Measurements from ENCODE around the gene PSTPIP1. TPM values are rescaled to one million over a fixed set of nuclear protein-coding genes. Genes with fewer than 3 reads are reported as not detected.

Gene PSTPIP1
- total RNA-seq, 4 donors from 2014 or later: 0.57 to 9.9 (median 5.3) TPM

DNA sequence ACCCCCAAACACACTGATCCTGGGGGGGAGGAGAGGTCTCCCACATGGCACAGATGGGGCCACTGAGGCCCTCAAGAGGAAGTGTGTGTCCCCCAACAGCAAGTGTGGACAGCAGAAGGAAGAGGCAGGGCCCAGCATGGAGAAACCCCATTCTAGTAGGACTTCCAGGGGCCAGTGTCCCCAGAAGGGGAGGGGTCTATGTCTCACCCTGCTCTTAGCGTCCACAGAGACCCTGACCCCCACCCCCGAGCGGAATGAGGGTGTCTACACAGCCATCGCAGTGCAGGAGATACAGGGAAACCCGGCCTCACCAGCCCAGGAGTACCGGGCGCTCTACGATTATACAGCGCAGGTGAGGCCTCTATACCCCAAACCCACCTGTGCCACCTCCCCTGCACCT is 40.7 kb downstream of the PSTPIP1 start:
- no peak for DNase-seq
- Histone ChIP-seq H3K36me3 (peaks cover 0 to 21% (median 0%) of the 10 kb centered on the region in 3 donors), H3K4me1 (peaks cover 0 to 19% (median 0%) of the 10 kb centered on the region in 3 donors), H3K27me3 (peaks cover 0 to 5% (median 0%) of the 10 kb centered on the region in 4 donors), H3K9me3 (no peaks in the 10 kb centered on the region), H3K4me3 (no peak overlapping the region), H3K27ac (no peak overlapping the region)
- 92 to 100% methylated on average over 4 to 5 of the region's 9 CpGs for whole genome bisulfite sequencing, 2 donors
- TF ChIP-seq, protein P1, sequence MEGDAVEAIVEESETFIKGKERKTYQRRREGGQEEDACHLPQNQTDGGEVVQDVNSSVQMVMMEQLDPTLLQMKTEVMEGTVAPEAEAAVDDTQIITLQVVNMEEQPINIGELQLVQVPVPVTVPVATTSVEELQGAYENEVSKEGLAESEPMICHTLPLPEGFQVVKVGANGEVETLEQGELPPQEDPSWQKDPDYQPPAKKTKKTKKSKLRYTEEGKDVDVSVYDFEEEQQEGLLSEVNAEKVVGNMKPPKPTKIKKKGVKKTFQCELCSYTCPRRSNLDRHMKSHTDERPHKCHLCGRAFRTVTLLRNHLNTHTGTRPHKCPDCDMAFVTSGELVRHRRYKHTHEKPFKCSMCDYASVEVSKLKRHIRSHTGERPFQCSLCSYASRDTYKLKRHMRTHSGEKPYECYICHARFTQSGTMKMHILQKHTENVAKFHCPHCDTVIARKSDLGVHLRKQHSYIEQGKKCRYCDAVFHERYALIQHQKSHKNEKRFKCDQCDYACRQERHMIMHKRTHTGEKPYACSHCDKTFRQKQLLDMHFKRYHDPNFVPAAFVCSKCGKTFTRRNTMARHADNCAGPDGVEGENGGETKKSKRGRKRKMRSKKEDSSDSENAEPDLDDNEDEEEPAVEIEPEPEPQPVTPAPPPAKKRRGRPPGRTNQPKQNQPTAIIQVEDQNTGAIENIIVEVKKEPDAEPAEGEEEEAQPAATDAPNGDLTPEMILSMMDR (IDR thresholded peaks at IDR 0.05): no peak
- TF ChIP-seq POLR2A (IDR thresholded peaks at IDR 0.05): no peak
- intact Hi-C loops (cut with DNase I): no loop called here

DNA sequence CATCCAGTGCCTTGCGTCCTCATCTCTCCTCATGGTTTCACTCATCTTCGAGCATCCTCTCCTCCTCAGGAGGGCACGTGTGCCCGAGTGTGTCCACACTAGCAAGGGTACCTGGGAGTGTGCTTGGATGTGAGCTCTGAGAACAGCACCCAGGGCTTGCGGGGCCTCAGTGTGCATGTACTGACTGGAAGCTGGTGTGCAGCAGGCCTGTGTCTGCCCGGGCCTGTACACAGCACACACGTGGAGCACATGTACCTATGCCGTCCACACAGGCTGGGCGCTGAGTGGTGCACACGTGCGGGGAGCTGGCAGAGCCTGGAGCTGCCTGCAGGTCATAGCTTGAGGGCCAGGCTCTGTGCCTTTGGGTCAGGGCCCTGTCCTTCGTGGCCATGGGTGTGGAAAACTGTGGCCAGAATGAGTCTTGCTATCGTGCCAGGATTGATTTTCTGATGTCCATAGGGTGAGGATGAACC is 41.1 kb downstream of the PSTPIP1 start:
- 60 to 78% methylated on average over 3 to 7 of the region's 13 CpGs for WGBS, 2 donors
- Histone ChIP-seq H3K36me3 (peaks cover 0 to 21% (median 0%) of the 10 kb centered on the region in 3 donors), H3K9me3 (no peaks in the 10 kb centered on the region), H3K4me1 (peaks cover 0 to 19% (median 0%) of the 10 kb centered on the region in 3 donors), H3K27ac (no peak overlapping the region), H3K4me3 (no peak overlapping the region), H3K27me3 (peaks cover 0 to under 1% (median 0%) of the 10 kb centered on the region in 4 donors)
- intact Hi-C loops (cut with DNase I): no loop called here
- TF ChIP-seq POLR2A (IDR thresholded peaks at IDR 0.05): no peak
- TF ChIP-seq, protein P1 (IDR thresholded peaks at IDR 0.05): no peak
- no peak for DNase-seq

DNA sequence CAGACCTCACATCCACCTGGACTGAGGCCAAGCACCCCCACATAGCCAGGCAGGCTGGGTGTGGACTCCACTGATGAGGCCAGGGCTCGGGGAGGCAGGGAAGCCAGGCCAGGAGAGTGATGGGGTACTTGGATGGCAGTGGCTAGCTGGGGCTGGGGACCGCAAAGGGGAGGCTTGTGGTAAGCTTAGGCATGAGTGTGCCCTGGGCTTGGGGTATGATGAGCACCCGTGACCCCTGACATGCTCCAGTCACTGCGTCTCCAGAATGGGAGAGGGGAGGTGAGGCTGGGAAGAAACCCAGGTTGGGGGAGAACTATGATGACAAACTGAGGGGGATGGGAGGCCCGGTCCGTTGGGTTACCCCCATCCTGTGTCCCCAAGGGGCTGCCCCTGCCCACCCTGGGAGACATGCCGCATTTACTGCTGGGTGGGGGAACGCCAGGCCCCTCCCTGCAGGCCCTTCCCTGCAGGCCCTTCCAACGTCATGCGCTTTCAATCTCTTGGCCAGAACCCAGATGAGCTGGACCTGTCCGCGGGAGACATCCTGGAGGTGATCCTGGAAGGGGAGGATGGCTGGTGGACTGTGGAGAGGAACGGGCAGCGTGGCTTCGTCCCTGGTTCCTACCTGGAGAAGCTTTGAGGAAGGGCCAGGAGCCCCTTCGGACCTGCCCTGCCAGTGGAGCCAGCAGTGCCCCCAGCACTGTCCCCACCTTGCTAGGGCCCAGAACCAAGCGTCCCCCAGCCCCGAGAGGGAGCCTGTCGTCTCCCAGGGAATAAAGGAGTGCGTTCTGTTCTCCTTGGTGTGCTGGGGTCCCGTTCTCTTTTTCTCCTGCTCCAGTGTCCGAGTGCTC is 41.8 kb downstream of the PSTPIP1 start:
- no peak for DNase-seq
- Histone ChIP-seq H3K4me3 (no peak overlapping the region), H3K36me3 (peaks cover 0 to 21% (median 0%) of the 10 kb centered on the region in 3 donors), H3K9me3 (no peaks in the 10 kb centered on the region), H3K27me3 (no peaks in the 10 kb centered on the region), H3K4me1 (peaks cover 0 to 19% (median 0%) of the 10 kb centered on the region in 3 donors), H3K27ac (no peak overlapping the region)
- WGBS, 2 donors: 92% methylated on average over 5 to 13 of the region's 22 CpGs
- TF ChIP-seq, protein P1 (IDR thresholded peaks at IDR 0.05): no peak
- no peak for TF ChIP-seq POLR2A (IDR thresholded peaks at IDR 0.05)
- intact Hi-C loops (cut with DNase I): no loop called here

DNA sequence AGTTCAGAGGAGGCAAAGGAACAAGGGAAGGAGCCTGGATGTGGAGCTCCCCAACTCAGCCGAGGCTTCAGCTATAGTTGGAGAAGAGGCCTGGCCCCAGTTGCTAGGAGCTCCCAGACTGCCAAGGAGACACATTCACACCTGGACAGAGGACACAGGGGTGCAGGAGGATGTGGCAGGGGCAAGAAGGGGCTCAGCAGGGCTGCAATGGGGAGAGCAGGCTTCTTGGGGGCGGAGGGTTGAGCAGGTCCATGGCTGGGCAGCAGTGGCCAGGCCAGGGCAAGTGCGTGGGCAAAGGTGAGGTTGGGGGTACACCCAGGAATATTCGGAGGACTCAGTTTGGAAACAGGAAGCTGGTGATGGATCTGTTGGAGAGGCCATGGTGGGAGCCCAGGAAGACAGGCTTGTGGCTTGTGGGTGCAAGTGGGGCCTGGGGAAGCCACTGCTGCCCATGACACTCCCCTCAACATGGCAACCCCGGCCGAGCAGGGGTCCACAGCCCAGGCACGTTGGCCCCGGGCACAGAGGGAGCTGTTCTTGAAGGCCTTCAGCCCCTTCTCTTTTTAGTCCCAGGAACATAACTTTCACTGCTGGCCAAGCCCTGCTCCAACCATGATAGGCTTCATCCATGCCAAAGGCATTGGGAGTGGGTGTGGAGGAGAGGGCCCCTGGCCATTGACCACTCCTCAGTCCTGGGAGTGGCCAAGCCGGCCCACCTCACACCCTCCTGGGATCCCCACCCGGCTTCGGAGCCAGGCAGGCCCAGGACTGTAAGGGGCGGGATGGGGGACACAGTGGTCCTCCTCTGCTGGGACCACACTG is 42.7 kb downstream of the PSTPIP1 start:
- no peak for DNase-seq
- H3K4me3 ChIP-seq: no peak overlapping the region
- peaks cover 0 to 26% (median 0%) of the 10 kb centered on the region in 3 donors for H3K36me3 ChIP-seq
- H3K9me3 ChIP-seq: no peaks in the 10 kb centered on the region
- TF ChIP-seq POLR2A (IDR thresholded peaks at IDR 0.05): no peak
- 94 to 97% methylated on average over 3 to 7 of the region's 12 CpGs for WGBS, 2 donors
- intact Hi-C loops (cut with DNase I): no loop called here
- H3K27ac ChIP-seq: no peak overlapping the region
- H3K27me3 ChIP-seq: no peaks in the 10 kb centered on the region
- H3K4me1 ChIP-seq: peaks cover 0 to 19% (median 0%) of the 10 kb centered on the region in 3 donors

DNA sequence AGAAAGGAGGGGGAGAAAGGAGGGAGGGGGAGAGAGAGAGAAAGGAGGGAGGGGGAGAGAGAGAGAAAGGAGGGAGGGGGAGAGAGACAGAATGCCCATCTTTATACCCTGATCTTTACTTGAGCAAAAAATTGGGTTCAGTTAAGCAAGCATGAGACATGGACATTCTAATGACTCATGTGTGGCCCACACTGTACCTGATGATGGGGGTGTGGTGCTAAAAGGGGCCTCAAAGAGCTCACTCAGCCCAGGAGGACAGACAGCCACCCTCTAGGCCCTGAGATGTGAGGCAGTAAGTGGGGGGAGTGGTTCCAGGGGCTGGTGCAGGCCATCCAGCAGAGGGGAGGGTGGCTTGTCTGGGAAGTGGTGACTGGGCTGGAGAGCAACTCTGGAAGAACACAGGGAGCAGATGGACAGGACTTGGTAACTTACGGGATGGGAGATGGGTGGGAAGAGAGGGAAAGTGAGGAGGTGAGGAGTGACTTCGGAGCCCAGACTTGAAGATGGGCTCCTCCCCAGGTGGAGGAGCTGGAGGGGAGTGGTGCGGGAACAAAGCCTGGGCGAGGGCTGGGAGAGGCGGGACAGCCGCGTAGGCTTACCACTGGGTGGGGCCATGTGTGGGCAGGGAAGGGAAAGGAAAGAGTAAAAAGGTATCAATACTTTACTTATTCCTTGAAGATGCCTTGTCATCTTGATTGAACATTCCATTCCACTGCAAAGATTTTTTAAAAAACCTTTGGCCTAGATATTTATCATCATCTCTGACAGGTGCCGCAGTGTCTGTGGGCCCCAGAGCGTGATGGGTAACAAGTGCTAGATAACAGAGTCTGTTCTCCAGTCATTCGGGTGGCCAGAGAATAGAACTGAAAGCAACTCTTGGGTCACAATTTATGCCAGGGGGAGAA is 43.6 kb downstream of the PSTPIP1 start:
- no peak for DNase-seq
- peaks cover 0 to 19% (median 0%) of the 10 kb centered on the region in 3 donors for H3K4me1 ChIP-seq
- no peak overlapping the region for H3K27ac ChIP-seq
- WGBS, 2 donors: 78% methylated on average over 10 of the region's 10 CpGs; no CpG with 5 or more reads in 1 of the 2 donors
- H3K27me3 ChIP-seq: no peaks in the 10 kb centered on the region
- H3K9me3 ChIP-seq: no peaks in the 10 kb centered on the region
- H3K4me3 ChIP-seq: no peak overlapping the region
- peaks cover 0 to 36% (median 0%) of the 10 kb centered on the region in 3 donors for H3K36me3 ChIP-seq
- intact Hi-C loops (cut with DNase I): no loop called here
- TF ChIP-seq, protein P1 (IDR thresholded peaks at IDR 0.05): no peak
- no peak for TF ChIP-seq POLR2A (IDR thresholded peaks at IDR 0.05)

Data from esophagus squamous epithelium (tissue), 5 donors.